Keratinocyte (primary cell): ENCODE results near the gene JPH2.

Source experiments
- CTCF ChIP-seq, 3 experiments: IDR thresholded peaks in 1 of 3; conservative IDR thresholded peaks in 1 of 3; optimal IDR thresholded peaks in 1 of 3; 2 replicates in 2 of 3; 3 replicates in 1 of 3; pipeline versions ENCODE3 to v1.5.1; 2011; ENCODE audit warnings: low read length in 3 of 3, mild to moderate bottlenecking in 3 of 3, moderate library complexity in 2 of 3, control low read depth in 1 of 3, inconsistent platforms in 1 of 3; ENCODE audit not compliant: insufficient read depth in 2 of 3; ENCODE audit errors: extremely low read depth in 1 of 3
- EZH2 ChIP-seq: IDR thresholded peaks from one replicate; pipeline ENCODE4 v1.6.1; 2012; ENCODE audit warnings: inconsistent platforms, mild to moderate bottlenecking, low read length, moderate library complexity

- TF ChIP-seq EZH2, result no peak
- no peak for TF ChIP-seq CTCF (optimal IDR thresholded peaks at IDR 0.05 in 1 of 3, IDR thresholded peaks at IDR 0.05 in 1 of 3, conservative IDR thresholded peaks at IDR 0.05 in 1 of 3; ENCODE audit: extremely low read depth in 1 of 3, insufficient read depth in 2 of 3, low read length in 3 of 3)
These were observed 35.8 kb upstream of the JPH2 start for GRCh38 chr20:44222633-44223368.
